Right lobe of liver (tissue), 6 donors: Measurements from ENCODE around the gene FAM13B. TPM values are rescaled to one million over a fixed set of nuclear protein-coding genes. Genes with fewer than 3 reads are reported as not detected.
"Not testable (repeated sequence)": the region's sequence is repeated elsewhere in the genome, so short reads cannot be mapped to it uniquely, and the experiment has no call there.

ENCODE experiments used
- ATAC-seq, 4 donors: fragments of 200-7000 bp; cut with Tn5 transposase; one replicate each; pipeline ENCODE4 v1.9.1; 2020; ENCODE audit warnings: mild to moderate bottlenecking in 4 of 4, moderate library complexity in 4 of 4
- DNase-seq, 3 donors: peaks; one replicate each; pipeline ENCODE4 v3.0.0-alpha.2; 2020
- H3K27ac ChIP-seq, 3 donors: fragments of 200-600 bp; one replicate each; pipeline ENCODE4 v1.8.0; 2022
- H3K27me3 ChIP-seq, 2 donors: fragments of 200-600 bp; one replicate each; pipeline ENCODE4 v1.8.0; 2022
- H3K36me3 ChIP-seq, 4 donors: fragments of 200-600 bp; sonication (generic) in 1 of 4; one replicate each; pipeline versions ENCODE4 v1.5.1 to v1.8.0; 2017 to 2022; ENCODE audit warnings: control low read depth in 1 of 4
- H3K4me1 ChIP-seq, 4 donors: fragments of 200-600 bp; sonication (generic) in 1 of 4; one replicate each; pipeline versions ENCODE4 v1.5.1 to v1.8.0; 2017 to 2022; ENCODE audit warnings: control low read depth in 1 of 4
- H3K4me3 ChIP-seq, 3 donors: fragments of 200-600 bp; one replicate each; pipeline ENCODE4 v1.8.0; 2022
- H3K9me3 ChIP-seq, 4 donors: fragments of 200-600 bp; sonication (generic) in 1 of 4; one replicate each; pipeline versions ENCODE4 v1.5.1 to v1.8.0; 2017 to 2022; ENCODE audit warnings: control low read depth in 1 of 4
- POLR2A ChIP-seq: fragments of 450-650 bp; IDR thresholded peaks from one replicate; pipeline ENCODE4 v1.6.1; 2017; ENCODE audit warnings: antibody characterized with exemption, mild to moderate bottlenecking
- WGBS: methylation state at CpG from one replicate; pipeline ENCODE4 v1.1.6; 2018; ENCODE audit warnings: low coverage, low lambda C conversion rate; ENCODE audit not compliant: insufficient coverage; ENCODE audit errors: missing lambda C conversion rate; 5-methylcytosine and 5-hydroxymethylcytosine counted together
- intact Hi-C, 2 donors: fragments of 100-400 bp; cut with DNase I; formaldehyde crosslinking; loops; one replicate each; pipeline versions ENCODE4 v1.11.2 to v1.14.1; 2022
- total RNA-seq, 6 experiments: library from RNA; depleted of rRNA in 2 of 6; stranded (reverse); fragments of >200 nt in 2 of 6; fragmentation: NEBNext Ultra II Directional in 3 of 6; extraction: Animal tissue kit (Norgen Biotek cat#: 25700) in 3 of 6; gene quantifications; one replicate each; pipeline versions ENCODE4 v1.1.0 to v1.2.4, GENCODE V29; 2016 to 2023
- TF ChIP-seq, protein P1 (sequence below), 4 donors: fragments of 200-600 bp in 3 of 4; fragments of 450-650 bp in 1 of 4; IDR thresholded peaks; one replicate each; pipeline versions ENCODE4 v1.5.1 to v1.8.0; 2016 to 2022; ENCODE audit warnings: antibody characterized with exemption in 4 of 4, mild to moderate bottlenecking in 2 of 4
- donor health status: DM: no; HTN: yes; CAD: no.
- donor health status: DM: no; HTN: no; CAD: no.
- donor health status: DM: no; HTN: no; CAD: no.
- donor health status: DM: no; HTN: yes; CAD: no.
- donor health status: DM: no; HTN: yes; CAD: no.

Gene FAM13B
- total RNA-seq, 6 experiments from 2014 or later, result 6.0 to 12.4 (median 6.5) TPM

DNA sequence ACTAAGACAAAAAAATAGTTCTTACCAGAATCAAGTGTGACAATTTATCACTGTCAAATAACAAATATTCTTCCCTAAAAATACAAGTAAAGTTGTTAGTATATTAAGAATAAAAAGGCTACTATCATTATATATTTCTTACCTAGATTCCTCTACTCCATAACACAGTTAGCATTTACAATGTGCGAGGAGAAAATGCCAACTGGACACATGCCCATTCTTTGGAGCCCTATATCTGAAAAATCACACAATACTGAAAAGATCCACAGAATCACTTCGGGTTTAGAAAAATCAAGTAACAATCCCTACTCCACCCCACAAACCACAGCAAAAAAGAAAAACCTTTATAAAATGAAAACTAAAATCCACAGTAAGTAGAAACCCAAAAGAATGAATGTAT, 72.7 kb downstream of the FAM13B start:
- Histone ChIP-seq H3K27ac (no peak overlapping the region), H3K4me3 (no peak overlapping the region), H3K36me3 (no peaks in the 10 kb centered on the region), H3K9me3 (no peaks in the 10 kb centered on the region), H3K27me3 (no peaks in the 10 kb centered on the region), H3K4me1 (no peaks in the 10 kb centered on the region)
- 78% methylated on average over 2 of the region's 2 CpGs for WGBS
- TF ChIP-seq POLR2A, result no peak
- ATAC-seq (no peak), DNase-seq (no peak)
- intact Hi-C loops, result no loop called here

DNA sequence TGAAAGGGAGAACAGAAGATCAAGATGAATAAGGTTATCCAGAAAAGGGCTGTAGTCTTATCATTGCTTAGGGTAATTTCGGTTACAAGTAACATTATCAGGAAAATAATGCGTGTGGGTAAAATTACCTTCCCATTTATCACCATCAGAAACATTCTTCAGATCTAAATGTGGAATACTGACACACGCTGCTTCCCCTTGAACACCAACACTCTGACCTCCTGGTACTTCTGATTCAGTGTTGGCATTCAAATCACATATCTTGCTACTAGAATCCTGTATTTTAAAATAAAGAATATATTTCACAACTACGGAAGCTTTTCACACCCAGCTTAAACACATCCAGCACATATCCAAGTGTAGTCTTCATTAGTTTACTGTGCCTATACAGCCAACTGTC, 73.4 kb downstream of the FAM13B start:
- intact Hi-C loops, result no loop called here
- no peak overlapping the region for H3K27ac ChIP-seq
- H3K36me3 ChIP-seq, result no peaks in the 10 kb centered on the region
- H3K4me1 ChIP-seq, result no peaks in the 10 kb centered on the region
- TF ChIP-seq POLR2A, result no peak
- TF ChIP-seq, protein P1, sequence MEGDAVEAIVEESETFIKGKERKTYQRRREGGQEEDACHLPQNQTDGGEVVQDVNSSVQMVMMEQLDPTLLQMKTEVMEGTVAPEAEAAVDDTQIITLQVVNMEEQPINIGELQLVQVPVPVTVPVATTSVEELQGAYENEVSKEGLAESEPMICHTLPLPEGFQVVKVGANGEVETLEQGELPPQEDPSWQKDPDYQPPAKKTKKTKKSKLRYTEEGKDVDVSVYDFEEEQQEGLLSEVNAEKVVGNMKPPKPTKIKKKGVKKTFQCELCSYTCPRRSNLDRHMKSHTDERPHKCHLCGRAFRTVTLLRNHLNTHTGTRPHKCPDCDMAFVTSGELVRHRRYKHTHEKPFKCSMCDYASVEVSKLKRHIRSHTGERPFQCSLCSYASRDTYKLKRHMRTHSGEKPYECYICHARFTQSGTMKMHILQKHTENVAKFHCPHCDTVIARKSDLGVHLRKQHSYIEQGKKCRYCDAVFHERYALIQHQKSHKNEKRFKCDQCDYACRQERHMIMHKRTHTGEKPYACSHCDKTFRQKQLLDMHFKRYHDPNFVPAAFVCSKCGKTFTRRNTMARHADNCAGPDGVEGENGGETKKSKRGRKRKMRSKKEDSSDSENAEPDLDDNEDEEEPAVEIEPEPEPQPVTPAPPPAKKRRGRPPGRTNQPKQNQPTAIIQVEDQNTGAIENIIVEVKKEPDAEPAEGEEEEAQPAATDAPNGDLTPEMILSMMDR (IDR thresholded peaks at IDR 0.05), result no peak
- ATAC-seq (no peak), DNase-seq (no peak)
- H3K9me3 ChIP-seq, result no peaks in the 10 kb centered on the region
- H3K4me3 ChIP-seq, result no peak overlapping the region
- WGBS, result 96% methylated on average over 4 of the region's 4 CpGs
- H3K27me3 ChIP-seq, result no peaks in the 10 kb centered on the region

DNA sequence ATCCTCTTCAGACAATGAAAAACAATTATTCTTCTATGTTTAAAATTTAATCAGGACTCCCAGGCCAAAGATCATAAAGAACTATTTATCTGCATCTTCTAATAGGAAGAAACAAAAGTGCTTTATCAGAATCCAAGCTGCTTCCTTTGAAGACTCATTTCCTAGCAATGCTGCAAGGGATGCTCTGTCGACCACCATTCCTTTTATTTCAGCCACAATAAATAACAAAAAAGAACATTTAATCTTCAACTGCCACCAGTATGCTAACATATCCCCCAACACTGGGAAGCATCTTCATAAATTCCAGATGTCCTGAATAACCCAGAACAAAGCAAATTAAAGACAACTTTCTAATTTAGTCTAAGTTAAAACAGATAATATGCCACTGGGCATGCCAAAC, 74.9 kb downstream of the FAM13B start:
- intact Hi-C loops, result no loop called here
- 47% methylated on average over 1 of the region's 1 CpG for WGBS
- Histone ChIP-seq H3K27ac (no peak overlapping the region), H3K4me1 (no peaks in the 10 kb centered on the region), H3K27me3 (no peaks in the 10 kb centered on the region), H3K9me3 (no peaks in the 10 kb centered on the region), H3K36me3 (peaks cover 0 to 11% (median 0%) of the 10 kb centered on the region in 4 donors), H3K4me3 (no peak overlapping the region)
- DNase-seq, result no peak
- TF ChIP-seq, protein P1 (IDR thresholded peaks at IDR 0.05), result no peak
- no peak for TF ChIP-seq POLR2A
- peak in 2 of 4 donors; percentile 28 to 65 for ATAC-seq

DNA sequence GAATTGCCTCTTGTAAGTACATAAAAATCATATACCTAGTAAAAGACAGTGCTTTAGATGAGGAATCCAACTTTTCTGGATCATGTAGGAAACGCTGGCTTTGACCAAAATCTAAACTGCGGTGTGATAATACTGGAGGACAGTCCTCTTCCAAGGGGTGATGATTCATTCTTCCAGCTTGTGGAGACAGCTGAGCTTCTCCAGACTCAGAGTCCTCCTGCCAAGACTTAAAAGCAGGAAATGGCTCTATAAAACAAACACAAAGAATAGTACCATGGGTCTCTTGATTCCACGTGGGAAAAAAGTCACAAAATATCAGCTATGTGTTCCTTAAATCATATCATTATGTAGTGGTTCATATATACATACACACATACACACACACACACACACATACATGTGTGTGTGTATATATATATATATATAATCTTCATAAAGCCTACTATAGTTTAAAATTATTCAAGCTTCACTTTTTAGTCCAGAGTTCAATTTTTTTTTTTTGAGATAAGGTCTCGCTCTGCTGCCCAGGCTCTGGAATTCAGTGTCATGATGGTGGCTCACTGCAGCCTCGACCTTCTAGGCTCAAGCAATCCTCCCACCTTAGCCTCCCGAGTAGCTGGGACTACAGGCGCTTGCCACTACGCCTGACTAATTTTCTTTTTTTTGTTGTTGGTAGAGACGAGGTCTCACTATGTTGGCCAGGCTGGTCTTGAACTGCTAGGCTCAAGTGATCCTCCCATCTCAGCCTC, 78.6 kb downstream of the FAM13B start:
- WGBS, result 67% methylated on average over 9 of the region's 9 CpGs
- no peak overlapping the region for H3K4me3 ChIP-seq
- H3K27me3 ChIP-seq, result no peaks in the 10 kb centered on the region
- no peak for DNase-seq
- TF ChIP-seq, protein P1 (IDR thresholded peaks at IDR 0.05), result no peak
- no peak for TF ChIP-seq POLR2A
- ATAC-seq, result peak; percentile 52 to 79 (median 63)
- no peaks in the 10 kb centered on the region for H3K9me3 ChIP-seq
- intact Hi-C loops, result no loop called here
- H3K36me3 ChIP-seq, result peaks cover 0 to 24% (median 0%) of the 10 kb centered on the region in 4 donors
- H3K4me1 ChIP-seq, result no peaks in the 10 kb centered on the region
- no peak overlapping the region for H3K27ac ChIP-seq

DNA sequence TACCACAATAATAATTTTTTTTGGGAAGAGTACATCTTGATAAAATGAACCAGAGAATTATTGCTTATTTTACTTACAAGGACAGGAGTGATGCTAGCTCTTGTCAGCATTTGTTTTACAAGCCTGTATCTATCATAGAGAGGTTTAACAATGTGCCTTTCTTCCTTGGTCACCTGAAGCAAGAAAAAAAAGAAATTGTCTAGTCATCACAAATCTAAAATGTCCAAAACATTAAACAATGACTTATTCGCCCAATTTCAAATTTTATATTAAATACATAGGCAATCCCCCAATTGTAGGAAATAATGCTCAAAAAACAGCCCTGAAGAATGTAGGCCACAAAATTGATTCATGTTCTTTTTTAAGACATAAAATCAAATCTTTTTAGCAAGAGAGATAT, 87.1 kb downstream of the FAM13B start:
- Histone ChIP-seq H3K27me3 (no peaks in the 10 kb centered on the region), H3K9me3 (no peaks in the 10 kb centered on the region), H3K4me1 (no peaks in the 10 kb centered on the region), H3K36me3 (peaks cover 0 to 67% (median 10%) of the 10 kb centered on the region in 4 donors), H3K27ac (no peak overlapping the region), H3K4me3 (no peak overlapping the region)
- 90% methylated on average over 1 of the region's 1 CpG for WGBS
- intact Hi-C loops, result no loop called here
- TF ChIP-seq, protein P1 (IDR thresholded peaks at IDR 0.05), result no peak
- TF ChIP-seq POLR2A, result no peak
- ATAC-seq, result no peak
- DNase-seq, result no peak

DNA sequence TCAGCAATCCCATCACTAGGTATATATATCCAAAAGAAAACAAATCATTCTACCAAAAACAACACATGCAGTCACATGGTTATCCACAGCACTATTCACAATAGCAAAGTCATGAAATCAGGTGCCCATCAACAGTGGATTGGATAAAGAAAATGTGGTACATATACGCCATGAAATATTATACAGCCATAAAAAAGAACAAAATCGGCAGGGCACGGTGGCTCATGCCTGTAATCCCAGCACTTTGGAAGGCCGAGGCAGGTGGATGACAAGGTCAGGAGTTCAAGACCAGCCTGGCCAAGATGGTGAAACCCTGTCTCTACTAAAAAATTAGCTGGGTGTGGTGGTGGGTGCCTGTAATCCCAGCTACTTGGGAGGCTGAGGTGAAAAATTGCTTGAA, 88.6 kb downstream of the FAM13B start:
- DNase-seq, H3K9me3 ChIP-seq, H3K4me1 ChIP-seq, intact Hi-C loops, H3K27me3 ChIP-seq, ATAC-seq, H3K4me3 ChIP-seq, H3K27ac ChIP-seq: not testable (repeated sequence)
- 98% methylated on average over 4 of the region's 4 CpGs for WGBS
- peaks cover 0 to 76% (median 18%) of the 10 kb centered on the region in 4 donors for H3K36me3 ChIP-seq
